ENCODE measurements around the gene SLC34A3.
A peak's percentile ranks its signal among the peaks of the same experiment; 100 is the strongest.
"Not testable (repeated sequence)": the region's sequence is repeated elsewhere in the genome, so short reads cannot be mapped to it uniquely, and the experiment has no call there.

The SLC34A3 gene

GRCh38 chr9:137241490-137242268 is 11.0 kb downstream of the SLC34A3 start:
- peak; percentile 71 for DNase-seq (ENCODE audit: low read depth, low spot score)

GRCh38 chr9:137242269-137243203 is 11.8 kb downstream of the SLC34A3 start:
- DNase-seq (ENCODE audit: low read depth, low spot score), result peak; percentile 32

- not testable (repeated sequence) for DNase-seq (ENCODE audit: low read depth, low spot score)
These were observed 12.5 kb downstream of the SLC34A3 start for GRCh38 chr9:137243266-137243625.

- no peak for DNase-seq (ENCODE audit: low read depth, low spot score)
These were observed 13.2 kb downstream of the SLC34A3 start for GRCh38 chr9:137243626-137244485.

GRCh38 chr9:137244486-137245449 is 14.1 kb downstream of the SLC34A3 start:
- DNase-seq (ENCODE audit: low read depth, low spot score), result no peak

- DNase-seq (ENCODE audit: low read depth, low spot score), result no peak
These were observed 15.0 kb downstream of the SLC34A3 start for GRCh38 chr9:137245450-137246421.

- DNase-seq (ENCODE audit: low read depth, low spot score), result no peak
These were observed 16.6 kb downstream of the SLC34A3 start for GRCh38 chr9:137247135-137247915.

- DNase-seq (ENCODE audit: low read depth, low spot score), result no peak
These were observed 17.1 kb downstream of the SLC34A3 start for GRCh38 chr9:137247916-137248175.

- no peak for DNase-seq (ENCODE audit: low read depth, low spot score)
These were observed 19.9 kb downstream of the SLC34A3 start for GRCh38 chr9:137250329-137251193.

- DNase-seq (ENCODE audit: low read depth, low spot score), result peak; percentile 43
These were observed 20.4 kb downstream of the SLC34A3 start, which contains the start of gene STPG3 for GRCh38 chr9:137251194-137251461. Gene STPG3 (plus strand): TSS chr9:137251286. CDS start chr9:137251287, 1 bp downstream.

GRCh38 chr9:137251490-137252268 is 21.0 kb downstream of the SLC34A3 start:
- DNase-seq (ENCODE audit: low read depth, low spot score), result no peak

- DNase-seq (ENCODE audit: low read depth, low spot score), result no peak
These were observed 22.1 kb downstream of the SLC34A3 start for GRCh38 chr9:137252555-137253506.

- peak; percentile 31 for DNase-seq (ENCODE audit: low read depth, low spot score)
These were observed 23.3 kb downstream of the SLC34A3 start for GRCh38 chr9:137253717-137254623.

GRCh38 chr9:137254624-137255447 is 24.1 kb downstream of the SLC34A3 start, which contains the start of gene NELFB:
Gene NELFB (plus strand): TSS chr9:137255327.
- peak; percentile 96 for DNase-seq (ENCODE audit: low read depth, low spot score)

Measured in astrocyte of the hippocampus (primary cell).